PC-9 (cell line): Measurements from ENCODE around the gene ERBB4. TPM values are rescaled to one million over a fixed set of nuclear protein-coding genes. Genes with fewer than 3 reads are reported as not detected.

Experiments
- BruUV-seq: library from RNA; stranded (reverse); fragments of 400-500 nt; replicated peaks from 2 replicates; lab custom pipeline; 2021; lab: Mats Ljungman, UMichigan
- CTCF ChIA-PET: fragments of 300-600 bp; sonication (Branson Sonifier 250); formaldehyde crosslinking; loops from one replicate; lab custom pipeline; 2022; ENCODE audit warnings: antibody characterized with exemption; lab: Charles Lee
- POLR2A ChIA-PET: fragments of 300-600 bp; sonication (Branson Sonifier 250); formaldehyde crosslinking; loops from one replicate; lab custom pipeline; 2022; ENCODE audit warnings: antibody characterized with exemption; ENCODE audit not compliant: unreplicated experiment; lab: Charles Lee
- DNase-seq, 2 experiments: peaks; one replicate each; pipeline versions ENCODE4 v3.0.0 to v3.0.0-alpha.2; 2015 to 2022; ENCODE audit warnings: mixed read lengths in 1 of 2
- H2AFZ ChIP-seq: fragments of 200-600 bp; sonication (generic); 2 replicates; pipeline ENCODE4 v1.8.1; 2017; ENCODE audit warnings: antibody characterized with exemption
- H3F3A ChIP-seq: fragments of 200-600 bp; sonication (generic); 2 replicates; pipeline ENCODE4 v1.8.1; 2017; ENCODE audit warnings: antibody characterized with exemption, mild to moderate bottlenecking, low read depth; ENCODE audit not compliant: insufficient read depth
- H3K27ac ChIP-seq: fragments of 200-600 bp; sonication (generic); 2 replicates; pipeline ENCODE4 v1.6.1; 2016; ENCODE audit warnings: mixed run types
- H3K27me3 ChIP-seq: fragments of 200-600 bp; sonication (generic); 2 replicates; pipeline ENCODE4 v1.6.1; 2016; ENCODE audit warnings: low read depth, mixed run types; ENCODE audit not compliant: insufficient read depth
- H3K36me3 ChIP-seq: fragments of 200-600 bp; sonication (generic); 2 replicates; pipeline ENCODE4 v1.6.1; 2016; ENCODE audit warnings: low read depth, mixed run types
- H3K4me1 ChIP-seq: fragments of 200-600 bp; sonication (generic); replicated peaks from 2 replicates; pipeline ENCODE4 v1.6.1; 2016; ENCODE audit warnings: mixed run types; ENCODE audit not compliant: insufficient read depth
- H3K4me2 ChIP-seq: fragments of 200-600 bp; sonication (generic); 2 replicates; pipeline ENCODE4 v1.6.1; 2017; ENCODE audit warnings: mixed run types
- H3K4me3 ChIP-seq: fragments of 200-600 bp; sonication (generic); 2 replicates; pipeline ENCODE4 v1.6.1; 2016; ENCODE audit warnings: mixed run types
- H3K79me2 ChIP-seq: fragments of 200-600 bp; sonication (generic); 2 replicates; pipeline ENCODE4 v1.6.1; 2017; ENCODE audit warnings: low read depth, mixed run types
- H3K9me2 ChIP-seq: fragments of 200-600 bp; sonication (generic); 2 replicates; pipeline ENCODE4 v1.8.1; 2017; ENCODE audit warnings: mild to moderate bottlenecking; ENCODE audit not compliant: insufficient read depth
- H3K9me3 ChIP-seq: fragments of 200-600 bp; sonication (generic); 2 replicates; pipeline ENCODE4 v1.8.1; 2016; ENCODE audit warnings: low read depth; ENCODE audit not compliant: insufficient read depth
- H4K20me1 ChIP-seq: fragments of 200-600 bp; sonication (generic); 2 replicates; pipeline ENCODE4 v1.8.1; 2017; ENCODE audit not compliant: insufficient read depth
- CTCF ChIP-seq: fragments of 200-600 bp; sonication (generic); conservative IDR thresholded peaks from 2 replicates; pipeline ENCODE4 v1.6.1; 2017; ENCODE audit warnings: mixed run types, antibody characterized with exemption, mild to moderate bottlenecking, moderate library complexity
- EZH2 ChIP-seq: fragments of 200-600 bp; sonication (generic); IDR thresholded peaks from 2 replicates; pipeline ENCODE4 v1.8.0; 2017; ENCODE audit warnings: antibody characterized with exemption, low read depth
- intact Hi-C: fragments of 100-400 bp; cut with micrococcal nuclease; formaldehyde crosslinking; loops from one replicate; pipeline ENCODE4 v1.10.0; 2022; ENCODE audit not compliant: unreplicated experiment
- total RNA-seq: library from RNA; stranded (reverse); gene quantifications from 2 replicates; pipeline ENCODE4 v1.2.3, GENCODE V29; 2021

The ERBB4 gene
- total RNA-seq, 1 experiment from 2014 or later, result not detected

GRCh38 chr2:211439011-211439410 is 1099.6 kb downstream of the ERBB4 start:
- no peaks in the 10 kb centered on the region for H3K9me2 ChIP-seq
- no peak overlapping the region for H2AFZ ChIP-seq
- no peaks in the 10 kb centered on the region for H3K4me1 ChIP-seq
- no peaks in the 10 kb centered on the region for H3K79me2 ChIP-seq
- no peaks in the 10 kb centered on the region for H3K36me3 ChIP-seq
- no peak overlapping the region for H3K4me3 ChIP-seq
- no peak overlapping the region for H3K27ac ChIP-seq
- H3K4me2 ChIP-seq, result no peak overlapping the region; the same call in 1 of the 2 replicates
- no peaks in the 10 kb centered on the region for H3K27me3 ChIP-seq
- DNase-seq, result no peak
- POLR2A ChIA-PET, result no interaction called here
- no peaks in the 10 kb centered on the region for H3F3A ChIP-seq
- TF ChIP-seq EZH2, result no peak
- no peak for TF ChIP-seq CTCF
- no peaks in the 10 kb centered on the region for H3K9me3 ChIP-seq
- CTCF ChIA-PET, result no interaction called here
- BruUV-seq, result no TSS peak
- intact Hi-C loops, result no loop called here
- no peaks in the 10 kb centered on the region for H4K20me1 ChIP-seq

- Histone ChIP-seq H3K36me3 (no peaks in the 10 kb centered on the region), H3K4me1 (no peaks in the 10 kb centered on the region), H3K79me2 (no peaks in the 10 kb centered on the region), H3K4me2 (no peak overlapping the region), H3K9me2 (no peaks in the 10 kb centered on the region), H2AFZ (no peak overlapping the region), H3K27ac (no peak overlapping the region), H3K27me3 (no peaks in the 10 kb centered on the region), H3K9me3 (no peaks in the 10 kb centered on the region), H3K4me3 (no peak overlapping the region), H4K20me1 (no peaks in the 10 kb centered on the region), H3F3A (no peaks in the 10 kb centered on the region)
- ChIA-PET POLR2A (no interaction called here), CTCF (no interaction called here)
- intact Hi-C loops, result no loop called here
- TF ChIP-seq CTCF (no peak), EZH2 (no peak)
- no peak for DNase-seq
- BruUV-seq, result no TSS peak
These were observed 1101.2 kb downstream of the ERBB4 start for GRCh38 chr2:211437396-211437795.

DNA sequence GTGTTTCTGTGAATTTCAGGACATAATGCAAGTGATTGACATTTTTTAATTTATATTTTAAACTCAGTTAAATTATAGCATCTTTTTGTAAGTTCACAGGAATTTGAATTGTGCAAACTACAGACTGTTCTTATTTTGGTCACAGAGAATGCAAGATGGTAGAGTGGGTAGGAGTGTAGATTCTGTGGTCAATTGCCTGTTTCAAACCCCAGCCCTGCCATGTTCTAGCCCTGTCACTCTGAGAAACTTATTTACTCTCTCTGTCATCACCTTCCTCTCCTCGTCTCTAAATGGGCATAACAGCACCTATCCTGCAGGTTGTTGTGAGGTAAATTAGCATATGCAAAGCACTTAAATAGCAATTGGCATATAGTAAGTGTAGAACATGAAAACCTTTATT is 1102.4 kb downstream of the ERBB4 start:
- Histone ChIP-seq H3F3A (no peaks in the 10 kb centered on the region), H3K9me3 (no peaks in the 10 kb centered on the region), H3K9me2 (no peaks in the 10 kb centered on the region), H3K79me2 (no peaks in the 10 kb centered on the region), H3K36me3 (no peaks in the 10 kb centered on the region), H3K27me3 (no peaks in the 10 kb centered on the region), H3K27ac (no peak overlapping the region), H3K4me1 (no peaks in the 10 kb centered on the region), H3K4me2 (no peak overlapping the region), H4K20me1 (no peaks in the 10 kb centered on the region), H3K4me3 (no peak overlapping the region), H2AFZ (no peak overlapping the region)
- CTCF ChIA-PET, result no interaction called here
- DNase-seq, result no peak
- TF ChIP-seq EZH2 (no peak), CTCF (no peak)
- no TSS peak for BruUV-seq
- POLR2A ChIA-PET, result no interaction called here
- intact Hi-C loops, result no loop called here
